Pons (tissue), 1 donor: ENCODE data around the gene SMYD2.

Experiments
- DNase-seq: peaks from one replicate; pipeline ENCODE4 v3.0.0-alpha.2; 2016; ENCODE audit warnings: low spot score

SMYD2 gene

GRCh38 chr1:214361636-214362035 is 80.7 kb downstream of the SMYD2 start:
- DNase-seq, result no peak

- DNase-seq, result peak; percentile 64
Observed at GRCh38 chr1:214362188-214362882, 81.4 kb downstream of the SMYD2 start.

- no peak for DNase-seq
Observed at GRCh38 chr1:214363386-214363785, 82.4 kb downstream of the SMYD2 start.

DNA sequence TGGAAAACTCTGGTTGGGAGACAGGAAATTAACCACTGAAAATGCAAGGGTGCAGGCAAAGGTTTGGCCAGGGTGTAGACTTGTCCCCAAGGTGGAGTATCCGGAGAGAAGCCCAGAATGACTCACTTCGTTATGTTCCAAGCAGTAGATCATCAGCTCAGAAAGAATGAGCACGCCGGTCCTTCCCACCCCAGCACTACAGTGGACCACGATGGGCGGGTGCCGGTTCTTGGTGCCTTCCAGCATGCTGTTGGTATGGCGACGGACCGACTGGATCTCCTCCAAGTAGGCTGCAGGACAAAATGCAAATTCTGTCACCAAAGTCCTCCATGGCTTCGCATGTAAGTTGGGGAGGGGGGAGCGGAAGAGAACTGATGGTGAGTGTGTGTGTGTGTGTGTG is 83.4 kb downstream of the SMYD2 start:
- no peak for DNase-seq

- DNase-seq, result no peak
Observed at GRCh38 chr1:214364786-214365295, 83.9 kb downstream of the SMYD2 start.

DNA sequence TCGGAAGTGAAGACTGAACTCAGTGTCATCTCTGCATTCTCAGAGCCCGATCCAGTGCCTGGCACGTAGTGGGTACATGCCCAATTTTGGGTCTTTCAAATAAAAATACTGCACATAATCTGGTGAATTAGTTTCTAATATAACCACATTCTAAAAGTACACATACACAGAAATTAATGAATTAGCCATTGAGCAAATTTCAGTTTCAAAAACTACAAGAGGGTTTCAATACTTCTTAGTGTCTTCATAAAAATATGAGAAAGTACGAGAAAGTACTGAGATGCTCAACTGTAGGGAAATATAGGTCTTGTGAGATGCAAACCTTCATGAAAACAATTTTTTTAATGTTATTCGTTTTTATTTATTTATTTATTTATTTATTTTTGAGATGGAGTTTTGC is 86.9 kb downstream of the SMYD2 start:
- no peak for DNase-seq

DNA sequence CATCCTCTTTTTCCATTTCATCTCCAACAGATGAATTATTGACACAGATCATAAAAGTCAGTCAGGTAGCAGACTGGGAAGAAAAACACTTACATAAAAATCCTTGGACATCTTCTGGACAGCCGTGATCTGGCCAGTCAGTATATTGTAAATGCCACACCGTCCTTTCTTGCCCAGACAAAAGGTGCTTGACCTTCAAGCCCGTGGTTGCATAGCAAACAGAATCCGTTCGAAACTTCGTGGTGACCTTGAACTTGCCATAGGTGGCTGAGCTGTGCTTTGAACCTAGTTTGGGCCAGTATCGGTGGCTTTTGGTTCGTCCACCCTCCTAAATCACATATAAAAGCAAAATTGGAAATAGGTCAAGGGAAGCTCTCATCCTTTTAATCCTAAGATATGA is 88.4 kb downstream of the SMYD2 start:
- no peak for DNase-seq

- DNase-seq, result no peak
Observed at GRCh38 chr1:214370615-214371014, 89.7 kb downstream of the SMYD2 start.

- DNase-seq, result no peak
Observed at GRCh38 chr1:214372092-214372491, 91.1 kb downstream of the SMYD2 start.

- DNase-seq, result no peak
Observed at GRCh38 chr1:214377485-214377884, 96.5 kb downstream of the SMYD2 start.

GRCh38 chr1:214377886-214378285 is 96.9 kb downstream of the SMYD2 start:
- DNase-seq, result no peak

GRCh38 chr1:214378492-214378891 is 97.5 kb downstream of the SMYD2 start:
- no peak for DNase-seq

DNA sequence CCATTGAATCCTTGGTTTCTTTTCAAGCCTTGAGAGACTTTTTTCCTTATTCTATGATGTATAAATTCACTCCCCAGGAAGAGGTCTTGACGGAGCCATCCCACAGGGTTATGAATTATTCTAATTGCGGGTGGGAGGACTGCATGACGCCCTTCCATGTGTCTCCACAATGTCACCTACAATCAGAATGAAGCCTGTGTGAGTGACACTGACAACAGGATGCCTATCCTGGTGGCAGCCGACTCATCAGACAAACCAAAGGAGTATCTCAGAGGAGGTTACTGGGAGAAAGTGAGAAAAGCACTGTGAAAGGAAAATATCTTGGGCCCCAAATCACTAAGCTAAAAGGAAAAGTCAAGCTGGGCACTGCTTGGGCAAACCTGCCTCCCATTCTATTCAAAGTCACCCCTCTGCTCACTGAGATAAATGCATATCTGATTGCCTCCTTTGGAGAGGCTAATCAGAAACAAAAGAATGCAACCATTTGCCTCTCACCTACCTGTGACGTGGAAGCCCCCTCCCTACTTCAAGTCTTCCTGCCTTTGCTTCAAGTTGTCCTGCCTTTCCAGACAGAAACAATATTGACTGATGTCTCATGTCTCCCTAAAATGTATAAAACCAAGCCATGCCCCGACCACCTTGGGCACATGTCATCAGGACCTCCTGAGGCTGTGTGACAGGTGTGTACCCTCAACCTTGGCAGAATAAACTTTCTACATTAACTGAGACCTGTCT is 98.4 kb downstream of the SMYD2 start:
- DNase-seq, result no peak

- DNase-seq, result no peak
Observed at GRCh38 chr1:214380396-214380795, 99.4 kb downstream of the SMYD2 start.

GRCh38 chr1:214380986-214381695 is 100.2 kb downstream of the SMYD2 start:
- no peak for DNase-seq

GRCh38 chr1:214383381-214384372 is 102.7 kb downstream of the SMYD2 start:
- DNase-seq, result no peak

DNA sequence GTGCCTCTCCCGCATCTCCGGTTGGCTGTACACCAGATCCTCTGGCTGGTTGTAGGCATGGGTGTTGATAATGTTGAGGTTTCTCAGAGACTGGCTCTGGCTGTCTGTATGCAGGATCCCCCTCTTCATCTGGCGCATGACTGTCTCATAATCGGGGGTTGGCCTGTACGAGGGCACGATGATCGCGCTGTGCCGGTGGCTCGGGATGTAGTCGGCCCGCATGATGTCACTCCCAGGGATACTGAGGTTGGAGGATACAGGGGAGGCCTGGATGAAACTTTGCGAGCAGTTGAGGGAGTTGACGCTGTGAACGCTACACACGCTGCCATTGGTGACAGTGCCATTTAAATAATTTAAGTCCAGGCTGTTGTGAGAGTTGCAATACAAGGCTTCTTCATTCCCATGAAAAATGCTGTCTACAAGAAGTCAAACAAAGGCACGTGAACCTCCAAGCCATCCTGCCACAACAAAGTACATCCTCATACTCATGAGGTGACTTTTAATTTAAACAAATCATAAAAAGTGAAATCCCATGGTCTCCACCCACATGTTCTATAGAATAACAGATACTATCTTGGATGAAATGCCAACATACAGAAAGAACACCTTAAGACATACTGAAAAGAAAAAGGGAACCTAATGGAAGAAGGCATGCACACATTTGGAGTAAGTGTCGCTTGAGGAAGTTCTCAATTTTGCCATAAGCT is 103.6 kb downstream of the SMYD2 start:
- no peak for DNase-seq

GRCh38 chr1:214385428-214385827 is 104.5 kb downstream of the SMYD2 start:
- no peak for DNase-seq

DNA sequence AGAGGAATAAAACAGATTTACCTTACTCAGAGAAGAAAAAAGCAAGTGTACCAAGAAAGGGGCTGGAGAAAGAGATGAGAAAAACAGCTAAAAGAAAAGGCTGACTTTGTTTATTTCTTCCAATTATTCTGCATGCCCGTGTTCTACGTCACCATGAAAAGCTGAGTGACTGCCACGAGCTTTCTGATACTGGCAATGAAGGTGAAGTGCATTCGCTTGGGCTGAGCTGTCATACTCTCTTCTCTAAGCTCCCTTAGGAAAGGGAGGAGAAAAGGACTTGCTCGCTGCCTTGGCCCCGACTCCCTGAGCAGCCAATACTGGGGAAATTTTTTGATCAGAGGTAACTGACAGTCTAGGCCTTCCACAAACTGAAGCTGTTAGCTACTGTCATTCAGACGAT is 105.4 kb downstream of the SMYD2 start:
- no peak for DNase-seq
